Common myeloid progenitor, CD34-positive (primary cell): ENCODE results near the gene CMC1.

Experiments
- CTCF ChIA-PET: fragments of 350-600 bp; sonication (Branson Sonifier 250); formaldehyde crosslinking; loops from one replicate; lab custom pipeline; 2021; ENCODE audit warnings: antibody characterized with exemption; lab: Charles Lee
- POLR2A ChIA-PET: fragments of 350-600 bp; sonication (Branson Sonifier 250); formaldehyde crosslinking; loops from one replicate; lab custom pipeline; 2021; ENCODE audit warnings: antibody characterized with exemption; lab: Charles Lee
- DNase-seq, 3 donors: peaks; one replicate each; pipeline versions ENCODE4 v3.0.0 to v3.0.0-alpha.2; 2013
- H3K27ac ChIP-seq, 2 experiments: 1 replicate in 1 of 2; 2 replicates in 1 of 2; pipeline ENCODE4 v1.7.0; 2013; ENCODE audit warnings: inconsistent platforms in 2 of 2, low read length in 2 of 2, mild to moderate bottlenecking in 2 of 2, low read depth in 1 of 2, moderate library complexity in 1 of 2; ENCODE audit not compliant: severe bottlenecking in 2 of 2, insufficient read depth in 1 of 2, poor library complexity in 1 of 2
- H3K27me3 ChIP-seq, 5 experiments: replicated peaks in 2 of 5; 1 replicate in 3 of 5; 2 replicates in 2 of 5; pipeline versions ENCODE4 v1.6.1 to v1.7.0; 2013; ENCODE audit warnings: low read length in 4 of 5, mild to moderate bottlenecking in 2 of 5, moderate library complexity in 2 of 5, inconsistent platforms in 1 of 5; ENCODE audit not compliant: insufficient read depth in 5 of 5, control insufficient read depth in 4 of 5
- H3K36me3 ChIP-seq, 4 experiments: 1 replicate in 2 of 4; 2 replicates in 2 of 4; pipeline versions ENCODE4 v1.6.1 to v1.7.0; 2013; ENCODE audit warnings: low read length in 3 of 4, control low read depth in 1 of 4, mild to moderate bottlenecking in 1 of 4; ENCODE audit not compliant: control insufficient read depth in 4 of 4, insufficient read depth in 4 of 4
- H3K4me1 ChIP-seq, 4 experiments: 1 replicate in 3 of 4; 2 replicates in 1 of 4; pipeline versions ENCODE4 v1.6.1 to v1.7.1; 2013; ENCODE audit warnings: low read length in 3 of 4, mild to moderate bottlenecking in 3 of 4, control low read depth in 1 of 4, inconsistent platforms in 1 of 4, moderate library complexity in 1 of 4; ENCODE audit not compliant: control insufficient read depth in 4 of 4, insufficient read depth in 4 of 4; ENCODE audit errors: control extremely low read depth in 1 of 4
- H3K4me3 ChIP-seq, 7 experiments: 1 replicate in 4 of 7; 2 replicates in 3 of 7; pipeline versions ENCODE4 v1.5.1 to v1.7.0; 2013; ENCODE audit warnings: mild to moderate bottlenecking in 7 of 7, low read length in 6 of 7, moderate library complexity in 6 of 7, inconsistent platforms in 2 of 7, low read depth in 2 of 7, control low read depth in 1 of 7; ENCODE audit not compliant: insufficient read depth in 4 of 7, control insufficient read depth in 1 of 7; ENCODE audit errors: extremely low read depth in 1 of 7
- H3K9me3 ChIP-seq, 5 experiments: 1 replicate in 4 of 5; 2 replicates in 1 of 5; pipeline versions ENCODE4 v1.6.1 to v1.7.1; 2013; ENCODE audit warnings: low read length in 4 of 5, mild to moderate bottlenecking in 2 of 5, inconsistent platforms in 1 of 5, low read depth in 1 of 5, moderate library complexity in 1 of 5; ENCODE audit not compliant: control insufficient read depth in 4 of 5, insufficient read depth in 2 of 5; ENCODE audit errors: control extremely low read depth in 1 of 5
- WGBS: methylation state at CpG from one replicate; pipeline ENCODE4 v1.1.5; 2013; ENCODE audit not compliant: insufficient coverage; 5-methylcytosine and 5-hydroxymethylcytosine counted together

The CMC1 gene

GRCh38 chr3:28207000-28207733, 34.3 kb upstream of the CMC1 start:
- no peak for DNase-seq
- WGBS, result 100% methylated on average over 4 of the region's 7 CpGs
- Histone ChIP-seq H3K4me1 (no peaks in the 10 kb centered on the region), H3K27me3 (peaks cover 0 to 2% (median 0%) of the 10 kb centered on the region in 5 experiments), H3K36me3 (no peaks in the 10 kb centered on the region), H3K27ac (no peak overlapping the region), H3K9me3 (peaks cover 0 to 5% (median 0%) of the 10 kb centered on the region in 5 experiments), H3K4me3 (no peak overlapping the region)
- POLR2A ChIA-PET, result no interaction called here
- CTCF ChIA-PET, result no interaction called here

- peaks cover 0 to 7% (median 5%) of the 10 kb centered on the region in 5 experiments for H3K9me3 ChIP-seq
- H3K4me1 ChIP-seq, result no peaks in the 10 kb centered on the region
- no peak for DNase-seq
- ChIA-PET POLR2A (no interaction called here), CTCF (no interaction called here)
- no peaks in the 10 kb centered on the region for H3K27me3 ChIP-seq
- H3K27ac ChIP-seq, result no peak overlapping the region
- no peak overlapping the region for H3K4me3 ChIP-seq
- H3K36me3 ChIP-seq, result no peaks in the 10 kb centered on the region
- no CpG with 5 or more reads among the region's 1 CpG for WGBS
These were observed 30.3 kb upstream of the CMC1 start for GRCh38 chr3:28210968-28211713.

GRCh38 chr3:28212681-28213080, 28.7 kb upstream of the CMC1 start:
- POLR2A ChIA-PET, result no interaction called here
- Histone ChIP-seq H3K27me3 (no peaks in the 10 kb centered on the region), H3K27ac (no peak overlapping the region), H3K4me1 (no peaks in the 10 kb centered on the region), H3K9me3 (peaks cover 0 to 7% (median 5%) of the 10 kb centered on the region in 5 experiments), H3K4me3 (no peak overlapping the region), H3K36me3 (no peaks in the 10 kb centered on the region)
- CTCF ChIA-PET, result no interaction called here
- DNase-seq, result no peak
- no CpG with 5 or more reads among the region's 1 CpG for WGBS

- H3K4me3 ChIP-seq, result no peak overlapping the region
- H3K36me3 ChIP-seq, result no peaks in the 10 kb centered on the region
- no peaks in the 10 kb centered on the region for H3K4me1 ChIP-seq
- 100% methylated on average over 2 of the region's 3 CpGs for WGBS
- peaks cover 0 to 7% (median 5%) of the 10 kb centered on the region in 5 experiments for H3K9me3 ChIP-seq
- ChIA-PET CTCF (no interaction called here), POLR2A (no interaction called here)
- no peak overlapping the region for H3K27ac ChIP-seq
- no peak for DNase-seq
- no peaks in the 10 kb centered on the region for H3K27me3 ChIP-seq
These were observed 26.0 kb upstream of the CMC1 start for GRCh38 chr3:28215407-28215806.

GRCh38 chr3:28218071-28218916, 23.1 kb upstream of the CMC1 start:
- Histone ChIP-seq H3K27me3 (no peaks in the 10 kb centered on the region), H3K9me3 (peaks cover 0 to 7% (median 5%) of the 10 kb centered on the region in 5 experiments), H3K4me1 (no peaks in the 10 kb centered on the region), H3K36me3 (no peaks in the 10 kb centered on the region), H3K27ac (no peak overlapping the region), H3K4me3 (no peak overlapping the region)
- no peak for DNase-seq
- ChIA-PET CTCF (interaction anchor here (1.2 kb wide), 1 partner anchor 10 kb away, joined by 3 read pairs; no protein-coding TSS in a partner anchor), POLR2A (no interaction called here)
- WGBS, result no CpG with 5 or more reads among the region's 3 CpGs

- H3K4me3 ChIP-seq, result no peak overlapping the region
- no peak overlapping the region for H3K27ac ChIP-seq
- DNase-seq, result no peak
- peaks cover 0 to 7% (median 5%) of the 10 kb centered on the region in 5 experiments for H3K9me3 ChIP-seq
- H3K36me3 ChIP-seq, result no peaks in the 10 kb centered on the region
- ChIA-PET CTCF (no interaction called here), POLR2A (no interaction called here)
- no peaks in the 10 kb centered on the region for H3K4me1 ChIP-seq
- H3K27me3 ChIP-seq, result no peaks in the 10 kb centered on the region
These were observed 22.6 kb upstream of the CMC1 start for GRCh38 chr3:28218917-28219198.

GRCh38 chr3:28224430-28224829, 17.0 kb upstream of the CMC1 start:
- ChIA-PET CTCF (no interaction called here), POLR2A (no interaction called here)
- no peak for DNase-seq
- no peak overlapping the region for H3K4me3 ChIP-seq
- peaks cover 0 to 2% (median 0%) of the 10 kb centered on the region in 5 experiments for H3K9me3 ChIP-seq
- no peaks in the 10 kb centered on the region for H3K27me3 ChIP-seq
- no peaks in the 10 kb centered on the region for H3K4me1 ChIP-seq
- no peak overlapping the region for H3K27ac ChIP-seq
- H3K36me3 ChIP-seq, result no peaks in the 10 kb centered on the region
- no CpG with 5 or more reads among the region's 4 CpGs for WGBS
